ENCODE results near the gene PEAK1. TPM values are rescaled to one million over a fixed set of nuclear protein-coding genes. Genes with fewer than 3 reads are reported as not detected.
"Not testable (repeated sequence)": the region's sequence is repeated elsewhere in the genome, so short reads cannot be mapped to it uniquely, and the experiment has no call there.

Gene PEAK1
- total RNA-seq, 4 donors from 2014 or later, result 31.0 to 49.3 (median 35.0) TPM

DNA sequence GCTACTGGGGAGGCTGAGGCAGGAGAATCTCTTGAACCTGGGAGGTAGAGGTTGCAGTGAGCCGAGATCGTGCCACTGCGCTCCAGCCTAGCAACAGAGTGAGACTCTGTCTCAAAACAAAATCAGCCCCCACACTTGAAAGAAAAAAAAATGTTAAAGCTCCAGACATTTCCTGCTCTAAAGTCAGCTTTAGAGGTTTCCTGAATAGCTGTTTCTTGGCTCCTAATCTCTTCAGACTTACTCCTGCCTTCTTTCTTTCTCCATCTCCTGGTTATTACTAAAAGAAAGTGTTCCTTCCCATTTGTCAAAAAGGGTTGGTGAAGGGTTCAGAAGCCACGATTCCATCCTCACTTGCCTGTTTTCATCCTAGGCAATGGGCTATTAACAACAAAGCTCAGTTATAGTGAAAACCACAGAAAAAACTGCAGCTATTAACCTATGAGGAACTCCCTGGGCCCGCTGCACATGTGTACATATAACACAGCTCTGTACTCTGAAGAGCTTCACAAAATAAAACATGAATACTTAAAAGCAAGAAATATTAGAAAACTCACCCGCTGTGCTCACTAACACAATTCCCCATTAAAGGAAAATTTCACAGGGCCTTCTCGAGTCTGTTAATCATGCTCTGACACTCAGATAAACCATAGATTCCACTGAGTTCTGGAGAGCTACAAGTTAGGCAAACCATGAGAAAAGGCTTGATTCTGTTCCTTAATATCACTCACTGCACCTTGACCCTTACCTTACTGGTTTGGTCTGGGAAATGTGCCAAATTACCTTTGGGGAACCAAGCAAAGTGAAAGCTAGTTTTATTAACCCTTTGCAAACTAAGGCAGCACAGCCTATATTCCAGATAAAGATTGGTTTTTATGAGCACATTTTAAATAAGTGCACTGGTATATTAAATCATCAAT lies 259.1 kb downstream of the PEAK1 start:
- DNase-seq, result peak in 1 of 2 donors; percentile 3
- H3K4me1 ChIP-seq, result peaks cover 11 to 16% of the 10 kb centered on the region in 2 donors
- H3K9me3 ChIP-seq, result no peaks in the 10 kb centered on the region
- no peak overlapping the region for H3K4me3 ChIP-seq (replicated peaks in 1 of 3)
- H3K36me3 ChIP-seq, result peaks cover 0 to 12% of the 10 kb centered on the region in 2 donors
- intact Hi-C loops (cut with DNase I), result no loop called here
- 27 to 38% methylated on average over 7 of the region's 7 CpGs for WGBS, 2 donors
- TF ChIP-seq, protein P1, sequence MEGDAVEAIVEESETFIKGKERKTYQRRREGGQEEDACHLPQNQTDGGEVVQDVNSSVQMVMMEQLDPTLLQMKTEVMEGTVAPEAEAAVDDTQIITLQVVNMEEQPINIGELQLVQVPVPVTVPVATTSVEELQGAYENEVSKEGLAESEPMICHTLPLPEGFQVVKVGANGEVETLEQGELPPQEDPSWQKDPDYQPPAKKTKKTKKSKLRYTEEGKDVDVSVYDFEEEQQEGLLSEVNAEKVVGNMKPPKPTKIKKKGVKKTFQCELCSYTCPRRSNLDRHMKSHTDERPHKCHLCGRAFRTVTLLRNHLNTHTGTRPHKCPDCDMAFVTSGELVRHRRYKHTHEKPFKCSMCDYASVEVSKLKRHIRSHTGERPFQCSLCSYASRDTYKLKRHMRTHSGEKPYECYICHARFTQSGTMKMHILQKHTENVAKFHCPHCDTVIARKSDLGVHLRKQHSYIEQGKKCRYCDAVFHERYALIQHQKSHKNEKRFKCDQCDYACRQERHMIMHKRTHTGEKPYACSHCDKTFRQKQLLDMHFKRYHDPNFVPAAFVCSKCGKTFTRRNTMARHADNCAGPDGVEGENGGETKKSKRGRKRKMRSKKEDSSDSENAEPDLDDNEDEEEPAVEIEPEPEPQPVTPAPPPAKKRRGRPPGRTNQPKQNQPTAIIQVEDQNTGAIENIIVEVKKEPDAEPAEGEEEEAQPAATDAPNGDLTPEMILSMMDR (IDR thresholded peaks at IDR 0.05), result no peak
- TF ChIP-seq POLR2A (IDR thresholded peaks at IDR 0.05), result no peak
- no peaks in the 10 kb centered on the region for H3K27me3 ChIP-seq
- peak overlapping the region in 2 of 3 donors; percentile 5 to 61 for H3K27ac ChIP-seq

DNA sequence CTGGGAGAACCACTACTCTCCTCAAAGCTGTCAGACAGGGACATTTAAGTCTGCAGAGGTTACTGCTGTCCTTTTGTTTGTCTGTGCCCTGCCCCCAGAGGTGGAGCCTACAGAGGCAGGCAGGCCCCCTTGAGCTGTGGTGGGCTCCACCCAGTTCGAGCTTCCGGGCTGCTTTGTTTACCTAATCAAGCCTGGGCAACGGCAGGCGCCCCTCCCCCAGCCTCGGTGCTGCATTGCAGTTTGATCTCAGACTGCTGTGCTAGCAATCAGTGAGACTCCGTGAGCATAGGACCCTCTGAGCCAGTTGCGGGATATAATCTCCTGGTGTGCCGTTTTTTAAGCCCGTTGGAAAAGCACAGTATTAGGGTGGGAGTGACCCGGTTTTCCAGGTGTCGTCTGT lies 263.9 kb downstream of the PEAK1 start:
- DNase-seq; H3K27ac ChIP-seq; H3K9me3 ChIP-seq; H3K4me3 ChIP-seq (replicated peaks in 1 of 3); H3K4me1 ChIP-seq; H3K27me3 ChIP-seq; intact Hi-C loops (cut with DNase I): not testable (repeated sequence)
- 89 to 98% methylated on average over 6 to 11 of the region's 11 CpGs for WGBS, 2 donors
- peaks cover 0 to 12% of the 10 kb centered on the region in 2 donors for H3K36me3 ChIP-seq

DNA sequence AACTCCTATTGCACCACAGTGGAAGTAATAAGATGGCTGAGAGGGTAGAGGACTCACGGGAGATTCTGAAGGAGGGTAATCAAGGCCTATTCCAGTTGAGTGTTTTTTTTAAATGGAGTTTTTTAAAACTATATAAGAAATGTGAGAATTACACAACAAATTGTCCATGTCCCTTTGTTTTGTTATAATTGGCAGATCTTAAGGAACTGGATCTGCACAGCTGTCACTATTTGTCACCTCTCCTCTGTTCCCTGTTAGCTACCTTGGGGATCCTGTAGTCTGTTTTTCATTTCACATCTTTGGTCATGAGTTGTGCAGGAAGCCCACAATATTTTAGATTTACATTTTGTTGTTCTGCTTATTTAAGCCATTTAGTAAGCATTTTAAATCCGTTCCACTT lies 271.7 kb downstream of the PEAK1 start:
- WGBS, 2 donors, result 91 to 98% methylated on average over 2 of the region's 2 CpGs
- H3K36me3 ChIP-seq, result no peaks in the 10 kb centered on the region
- no peak for DNase-seq
- intact Hi-C loops (cut with DNase I), result no loop called here
- no peaks in the 10 kb centered on the region for H3K27me3 ChIP-seq
- H3K4me3 ChIP-seq (replicated peaks in 1 of 3), result no peak overlapping the region
- no peak for TF ChIP-seq POLR2A (IDR thresholded peaks at IDR 0.05)
- TF ChIP-seq, protein P1 (IDR thresholded peaks at IDR 0.05), result no peak
- no peaks in the 10 kb centered on the region for H3K9me3 ChIP-seq
- no peaks in the 10 kb centered on the region for H3K4me1 ChIP-seq
- no peak overlapping the region for H3K27ac ChIP-seq

DNA sequence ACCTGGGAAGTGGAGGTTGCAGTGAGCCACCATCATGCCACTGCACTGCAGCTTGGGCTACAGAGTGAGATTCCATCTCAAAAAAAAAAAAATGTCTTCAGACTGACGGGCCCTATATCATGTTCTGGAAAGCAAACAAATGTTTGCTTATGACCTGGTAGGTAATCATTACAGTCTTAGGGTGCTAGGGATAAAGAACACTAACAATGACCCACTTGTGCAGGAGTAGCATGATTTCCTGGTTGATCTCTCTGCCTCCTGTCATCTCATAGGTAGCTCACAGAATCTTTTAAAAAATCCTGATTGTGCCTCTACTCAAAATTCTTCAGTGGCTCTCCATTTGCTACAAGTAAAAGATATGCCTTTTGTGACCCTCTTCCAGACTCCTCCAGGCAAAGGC lies 274.5 kb downstream of the PEAK1 start:
- no peak for DNase-seq
- no peak overlapping the region for H3K27ac ChIP-seq
- H3K36me3 ChIP-seq, result no peaks in the 10 kb centered on the region
- no peaks in the 10 kb centered on the region for H3K4me1 ChIP-seq
- no peaks in the 10 kb centered on the region for H3K9me3 ChIP-seq
- TF ChIP-seq, protein P1 (IDR thresholded peaks at IDR 0.05), result no peak
- no peak for TF ChIP-seq POLR2A (IDR thresholded peaks at IDR 0.05)
- intact Hi-C loops (cut with DNase I), result no loop called here
- 93 to 95% methylated on average over 1 of the region's 1 CpG for WGBS, 2 donors
- no peak overlapping the region for H3K4me3 ChIP-seq (replicated peaks in 1 of 3)
- no peaks in the 10 kb centered on the region for H3K27me3 ChIP-seq

DNA sequence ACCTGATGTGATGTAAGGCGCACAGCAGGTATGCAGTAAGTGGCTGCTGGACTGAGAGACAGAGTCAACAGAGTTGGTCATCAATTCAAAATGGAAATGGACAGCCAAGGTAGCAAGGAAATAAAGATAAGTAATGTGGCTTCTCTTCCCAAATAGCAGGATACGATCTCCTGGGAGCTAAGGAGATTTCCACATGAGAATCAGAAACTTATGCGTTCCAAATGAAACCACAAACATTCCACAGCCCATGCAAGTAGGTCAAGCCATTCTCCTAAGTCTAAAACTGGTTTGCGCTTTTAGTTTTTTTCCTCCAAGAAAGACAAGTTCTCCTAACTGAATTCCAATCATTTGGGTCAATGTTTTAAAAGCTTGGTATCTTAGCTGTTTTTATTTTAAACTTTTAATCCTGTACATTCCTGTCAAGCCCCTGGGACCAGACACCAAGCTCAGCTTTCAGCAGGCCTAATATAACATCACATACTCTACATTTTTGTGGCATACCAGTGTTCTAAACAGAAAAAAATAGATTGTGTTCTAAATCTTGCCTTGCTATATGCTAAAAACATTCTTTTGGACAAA lies 275.3 kb downstream of the PEAK1 start:
- Histone ChIP-seq H3K4me1 (no peaks in the 10 kb centered on the region), H3K9me3 (no peaks in the 10 kb centered on the region), H3K27me3 (no peaks in the 10 kb centered on the region), H3K27ac (peak overlapping the region in 2 of 3 donors; percentile 12 to 30), H3K36me3 (no peaks in the 10 kb centered on the region), H3K4me3 (replicated peaks in 1 of 3) (no peak overlapping the region)
- intact Hi-C loops (cut with DNase I), result no loop called here
- no peak for DNase-seq
- TF ChIP-seq, protein P1 (IDR thresholded peaks at IDR 0.05), result no peak
- TF ChIP-seq POLR2A (IDR thresholded peaks at IDR 0.05), result no peak
- 65 to 71% methylated on average over 4 of the region's 4 CpGs for WGBS, 2 donors
